ENCODE data around the gene BMP2. TPM values are rescaled to one million over a fixed set of nuclear protein-coding genes. Genes with fewer than 3 reads are reported as not detected.

Gene BMP2
- total RNA-seq, 2 experiments from 2014 or later, result not detected

DNA sequence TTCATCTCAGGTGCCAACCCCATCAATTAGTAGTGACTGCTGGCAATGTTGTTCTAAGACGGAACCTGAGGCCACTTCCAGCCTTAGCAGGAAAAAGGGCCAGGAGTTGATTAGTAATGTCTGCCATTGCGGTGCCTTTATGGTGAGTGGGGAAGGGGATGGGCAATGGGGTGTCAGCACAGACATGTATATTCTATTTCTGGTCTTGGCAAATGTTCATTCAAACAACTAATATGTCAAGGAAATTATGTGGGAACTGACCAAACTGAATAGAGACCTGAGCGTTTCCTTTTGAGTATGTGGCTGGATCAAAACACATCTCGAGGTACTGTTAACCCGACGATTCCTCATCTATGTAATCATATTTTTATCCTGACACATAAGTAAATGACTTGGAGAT lies 34.6 kb upstream of the BMP2 start:
- no peaks in the 10 kb centered on the region for H3K4me1 Mint-ChIP-seq (ENCODE audit: low read depth)
- H3K9me3 Mint-ChIP-seq, result peaks cover 7% of the 10 kb centered on the region
- no peaks in the 10 kb centered on the region for H3K4me1 ChIP-seq (ENCODE audit: insufficient read depth, low read length)
- H3K4me3 Mint-ChIP-seq, result no peak overlapping the region
- H3K36me3 Mint-ChIP-seq (ENCODE audit: low read depth), result no peaks in the 10 kb centered on the region
- H3K36me3 ChIP-seq (ENCODE audit: insufficient read depth, low read length), result no peaks in the 10 kb centered on the region
- CTCF ChIA-PET, result no interaction called here
- intact Hi-C loops (cut with DNase I, micrococcal nuclease), result no loop called here
- no peak overlapping the region for H3K27ac ChIP-seq (ENCODE audit: low read depth in 1 of 2, low read length in 2 of 2)
- H3K9me3 ChIP-seq (ENCODE audit: control insufficient read depth in 1 of 2, insufficient read depth in 1 of 2, low read length in 2 of 2), result peaks cover 0 to 3% of the 10 kb centered on the region in 2 experiments
- POLR2A ChIA-PET, result no interaction called here
- H3K27me3 Mint-ChIP-seq, result no peaks in the 10 kb centered on the region
- TF ChIP-seq CTCF (IDR thresholded peaks at IDR 0.05), result no peak
- no peak for ATAC-seq (ENCODE audit: poor library complexity)
- no peaks in the 10 kb centered on the region for H3K27me3 ChIP-seq (ENCODE audit: control insufficient read depth in 1 of 2, insufficient read depth in 2 of 2, low read length in 2 of 2)
- H3K27ac Mint-ChIP-seq, result no peak overlapping the region
- DNase-seq, result no peak
- no peak overlapping the region for H3K4me3 ChIP-seq (ENCODE audit: low read length)

DNA sequence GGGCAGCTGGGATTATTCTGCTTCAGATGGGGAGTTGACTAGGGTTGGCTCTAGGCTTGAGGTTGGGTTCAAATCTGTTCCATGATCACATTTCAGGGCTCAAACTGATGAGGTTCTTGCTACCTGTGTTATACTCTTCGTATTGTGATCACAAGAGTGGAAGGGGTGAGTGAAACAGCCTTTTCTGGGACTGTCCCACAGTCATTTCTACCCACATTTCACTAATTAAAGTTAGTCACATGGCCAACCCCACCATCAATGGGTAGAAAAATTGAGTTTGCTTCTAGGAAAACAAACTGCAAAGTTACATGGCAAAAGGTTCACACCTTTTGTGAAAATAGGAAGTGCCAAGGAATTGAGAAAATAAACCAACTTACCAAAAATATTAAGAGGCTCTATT lies 33.5 kb upstream of the BMP2 start:
- H3K27ac ChIP-seq (ENCODE audit: low read depth in 1 of 2, low read length in 2 of 2), result no peak overlapping the region
- DNase-seq, result no peak
- Mint-ChIP-seq H3K27ac (no peak overlapping the region), H3K9me3 (peaks cover 7% of the 10 kb centered on the region), H3K4me3 (no peak overlapping the region), H3K36me3 (ENCODE audit: low read depth) (no peaks in the 10 kb centered on the region), H3K27me3 (no peaks in the 10 kb centered on the region), H3K4me1 (ENCODE audit: low read depth) (no peaks in the 10 kb centered on the region)
- ChIA-PET POLR2A (no interaction called here), CTCF (no interaction called here)
- no peaks in the 10 kb centered on the region for H3K27me3 ChIP-seq (ENCODE audit: control insufficient read depth in 1 of 2, insufficient read depth in 2 of 2, low read length in 2 of 2)
- no peak overlapping the region for H3K4me3 ChIP-seq (ENCODE audit: low read length)
- H3K9me3 ChIP-seq (ENCODE audit: control insufficient read depth in 1 of 2, insufficient read depth in 1 of 2, low read length in 2 of 2), result peaks cover 0 to 3% of the 10 kb centered on the region in 2 experiments
- no peaks in the 10 kb centered on the region for H3K4me1 ChIP-seq (ENCODE audit: insufficient read depth, low read length)
- intact Hi-C loops (cut with DNase I, micrococcal nuclease), result no loop called here
- no peaks in the 10 kb centered on the region for H3K36me3 ChIP-seq (ENCODE audit: insufficient read depth, low read length)
- TF ChIP-seq CTCF (IDR thresholded peaks at IDR 0.05), result no peak
- no peak for ATAC-seq (ENCODE audit: poor library complexity)

GRCh38 chr20:6735942-6736845 lies 31.3 kb upstream of the BMP2 start:
- intact Hi-C loops (cut with DNase I, micrococcal nuclease), result no loop called here
- Mint-ChIP-seq H3K36me3 (ENCODE audit: low read depth) (no peaks in the 10 kb centered on the region), H3K9me3 (peaks cover 6% of the 10 kb centered on the region), H3K27me3 (no peaks in the 10 kb centered on the region), H3K27ac (no peak overlapping the region), H3K4me3 (no peak overlapping the region), H3K4me1 (ENCODE audit: low read depth) (no peaks in the 10 kb centered on the region)
- Histone ChIP-seq H3K4me1 (ENCODE audit: insufficient read depth, low read length) (no peaks in the 10 kb centered on the region), H3K36me3 (ENCODE audit: insufficient read depth, low read length) (no peaks in the 10 kb centered on the region), H3K4me3 (ENCODE audit: low read length) (no peak overlapping the region), H3K9me3 (ENCODE audit: control insufficient read depth in 1 of 2, insufficient read depth in 1 of 2, low read length in 2 of 2) (peaks cover 0 to 3% of the 10 kb centered on the region in 2 experiments), H3K27ac (ENCODE audit: low read depth in 1 of 2, low read length in 2 of 2) (no peak overlapping the region), H3K27me3 (ENCODE audit: control insufficient read depth in 1 of 2, insufficient read depth in 2 of 2, low read length in 2 of 2) (no peaks in the 10 kb centered on the region)
- ChIA-PET POLR2A (no interaction called here), CTCF (no interaction called here)
- DNase-seq (no peak), ATAC-seq (ENCODE audit: poor library complexity) (no peak)
- no peak for TF ChIP-seq CTCF (IDR thresholded peaks at IDR 0.05)

Measured in CD4-positive, alpha-beta T cell (primary cell).